ENCODE results near the gene MFF.
"Not testable (repeated sequence)": the region's sequence is repeated elsewhere in the genome, so short reads cannot be mapped to it uniquely, and the experiment has no call there.

MFF gene

GRCh38 chr2:227335713-227336112, 10.7 kb downstream of the MFF start:
- no peak for DNase-seq (ENCODE audit: low read depth in 2 of 2)

- DNase-seq (ENCODE audit: low read depth in 2 of 2) = no peak
Measured at GRCh38 chr2:227337442-227337841, 12.4 kb downstream of the MFF start.

DNA sequence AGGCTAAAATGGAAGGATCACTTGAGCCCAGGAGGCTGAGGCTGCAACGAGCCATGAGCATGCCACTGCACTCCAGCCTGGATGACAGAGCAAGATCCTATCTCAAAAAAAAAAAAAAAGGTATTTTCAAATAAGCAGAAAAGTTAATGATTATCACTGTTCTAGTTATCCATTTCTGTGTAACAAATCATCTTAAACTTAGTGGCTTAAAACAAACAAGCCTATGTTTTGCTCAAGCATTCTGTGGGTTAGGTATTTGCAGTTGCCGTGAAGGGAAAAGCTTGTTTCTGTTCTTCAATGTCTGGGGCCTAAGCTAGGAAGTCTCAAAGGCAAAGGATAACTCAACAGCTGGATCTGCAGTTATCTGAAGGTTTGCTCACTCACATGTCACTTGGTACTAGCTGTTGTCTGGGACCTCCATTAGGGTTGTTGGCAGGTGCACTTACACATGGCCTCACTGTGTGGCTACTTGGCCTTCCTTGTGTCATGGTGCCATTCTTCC, 14.1 kb downstream of the MFF start:
- DNase-seq (ENCODE audit: low read depth in 2 of 2) = no peak

DNA sequence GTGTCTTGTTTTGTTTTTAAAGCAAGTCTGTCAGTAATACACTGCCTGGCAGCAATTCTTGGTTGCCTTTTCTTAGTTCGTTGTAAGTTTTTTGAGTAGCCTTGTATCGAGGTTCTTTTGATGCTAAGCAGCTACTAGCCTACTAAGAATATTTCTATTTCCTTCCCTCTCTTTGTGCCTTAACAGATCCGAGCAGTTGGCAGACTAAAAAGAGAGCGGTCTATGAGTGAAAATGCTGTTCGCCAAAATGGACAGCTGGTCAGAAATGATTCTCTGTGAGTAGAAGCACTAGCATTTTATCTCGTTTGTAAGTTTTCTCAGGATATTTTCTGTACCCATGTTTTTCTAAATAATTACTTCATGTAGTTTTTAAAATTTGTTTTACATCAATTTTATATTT, 15.1 kb downstream of the MFF start:
- DNase-seq (ENCODE audit: low read depth in 2 of 2) = no peak

DNA sequence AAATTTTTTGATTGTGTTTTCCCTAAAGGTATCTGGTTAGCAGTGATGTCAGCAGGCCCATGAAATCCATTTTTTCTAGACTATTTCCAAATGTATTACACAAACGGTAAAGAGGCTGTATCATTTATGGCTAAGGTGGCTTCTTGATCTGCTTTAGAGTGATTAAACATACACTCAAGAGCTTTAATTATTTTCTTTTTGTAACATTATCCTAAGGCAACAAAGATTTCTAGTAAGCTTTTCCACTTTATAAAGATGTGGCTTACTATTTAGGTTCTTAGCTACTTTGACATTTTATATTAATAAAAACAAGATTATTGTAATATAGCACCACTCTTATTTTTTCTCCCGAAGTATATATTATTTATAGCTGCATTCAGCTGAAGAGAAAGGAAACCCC, 16.5 kb downstream of the MFF start:
- no peak for DNase-seq (ENCODE audit: low read depth in 2 of 2)

GRCh38 chr2:227344231-227344630, 19.2 kb downstream of the MFF start:
- DNase-seq (ENCODE audit: low read depth in 2 of 2) = no peak

- no peak for DNase-seq (ENCODE audit: low read depth in 2 of 2)
Measured at GRCh38 chr2:227347117-227347516, 22.1 kb downstream of the MFF start.

GRCh38 chr2:227348324-227348723, 23.3 kb downstream of the MFF start:
- DNase-seq (ENCODE audit: low read depth in 2 of 2) = no peak

DNA sequence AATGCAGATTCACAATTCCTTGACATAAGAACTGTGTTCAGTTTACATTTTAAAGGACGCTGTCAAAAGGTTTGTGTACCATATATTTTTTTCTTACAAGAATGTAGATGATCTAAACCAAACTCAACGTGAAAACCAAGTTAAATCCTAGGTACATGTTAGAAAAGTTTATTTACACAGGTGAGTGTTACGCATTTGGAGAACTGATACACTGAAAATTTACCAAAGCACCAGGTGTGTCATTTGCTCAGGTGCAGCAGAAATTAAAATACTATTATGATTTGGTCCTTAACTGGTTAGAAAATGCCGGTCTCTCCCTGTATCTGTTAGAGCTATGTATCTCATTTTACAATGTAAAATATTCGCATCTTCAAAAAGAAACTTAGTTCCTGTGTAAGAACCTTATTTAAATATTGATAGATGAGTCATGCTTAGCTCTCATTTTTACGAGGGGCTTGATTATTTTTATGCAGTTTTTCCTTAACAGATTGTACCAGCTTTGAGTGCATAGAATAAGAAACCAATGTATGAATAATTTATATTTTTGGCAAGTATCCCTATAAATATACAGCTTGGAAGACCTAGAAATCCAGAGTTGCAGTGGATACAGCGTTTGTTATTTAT, 25.1 kb downstream of the MFF start:
- no peak for DNase-seq (ENCODE audit: low read depth in 2 of 2)

- no peak for DNase-seq (ENCODE audit: low read depth in 2 of 2)
Measured at GRCh38 chr2:227351639-227352038, 26.6 kb downstream of the MFF start.

DNA sequence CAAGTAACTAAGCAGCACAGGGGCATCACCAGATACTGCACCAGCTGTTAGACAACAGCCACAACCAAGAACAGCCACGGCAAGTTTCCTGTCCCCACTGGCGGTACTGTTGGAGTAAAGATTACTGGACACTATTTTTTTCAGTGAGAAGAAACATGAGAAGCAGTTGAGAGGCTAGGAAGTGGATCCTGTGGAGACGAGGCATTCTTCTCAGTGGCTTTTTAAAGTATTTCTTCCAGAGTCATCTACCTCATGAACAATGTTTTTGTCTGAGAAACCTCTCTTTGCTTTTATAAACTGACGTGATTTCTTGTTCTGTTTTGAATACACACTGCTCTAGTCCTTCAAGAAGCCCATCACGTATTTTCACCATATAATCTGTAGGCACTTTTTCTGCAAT, 35.3 kb downstream of the MFF start:
- DNase-seq (ENCODE audit: low read depth in 2 of 2) = no peak

- DNase-seq (ENCODE audit: low read depth in 2 of 2) = no peak
Measured at GRCh38 chr2:227363756-227364155, 38.7 kb downstream of the MFF start.

DNA sequence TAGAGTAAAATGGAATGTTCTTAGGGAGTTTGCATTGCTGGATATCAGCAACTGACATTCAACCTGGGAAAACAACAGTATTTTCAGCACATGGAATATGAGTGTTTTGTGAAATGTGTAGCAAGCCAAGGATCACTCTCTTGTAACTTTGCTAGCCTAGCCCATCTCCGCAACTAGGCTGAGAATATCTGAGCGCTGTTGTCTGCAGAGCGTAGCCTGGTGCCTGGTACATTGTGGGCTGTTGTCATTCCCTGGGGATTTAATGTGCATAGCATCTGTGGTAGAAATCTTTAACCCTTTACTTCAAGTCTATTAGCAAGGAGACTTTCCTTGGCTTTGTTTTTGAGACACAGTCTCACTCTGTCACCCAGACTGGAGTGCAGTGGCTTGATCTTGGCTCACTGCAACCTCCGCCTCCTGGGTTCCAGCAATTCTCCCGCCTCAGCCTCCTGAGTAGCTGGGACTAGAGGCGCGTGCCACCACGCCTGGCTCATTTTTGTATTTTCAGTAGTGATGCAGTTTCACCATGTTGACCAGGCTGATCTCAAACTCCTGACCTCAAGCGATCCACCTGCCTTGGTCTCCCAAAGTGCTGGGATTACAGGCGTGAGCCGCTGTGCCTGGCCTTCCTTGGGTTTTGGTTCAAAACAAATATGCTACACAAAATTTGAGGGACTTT, 39.7 kb downstream of the MFF start:
- DNase-seq (ENCODE audit: low read depth in 2 of 2) = not testable (repeated sequence)

- no peak for DNase-seq (ENCODE audit: low read depth in 2 of 2)
Measured at GRCh38 chr2:227365833-227366232, 40.8 kb downstream of the MFF start.

DNA sequence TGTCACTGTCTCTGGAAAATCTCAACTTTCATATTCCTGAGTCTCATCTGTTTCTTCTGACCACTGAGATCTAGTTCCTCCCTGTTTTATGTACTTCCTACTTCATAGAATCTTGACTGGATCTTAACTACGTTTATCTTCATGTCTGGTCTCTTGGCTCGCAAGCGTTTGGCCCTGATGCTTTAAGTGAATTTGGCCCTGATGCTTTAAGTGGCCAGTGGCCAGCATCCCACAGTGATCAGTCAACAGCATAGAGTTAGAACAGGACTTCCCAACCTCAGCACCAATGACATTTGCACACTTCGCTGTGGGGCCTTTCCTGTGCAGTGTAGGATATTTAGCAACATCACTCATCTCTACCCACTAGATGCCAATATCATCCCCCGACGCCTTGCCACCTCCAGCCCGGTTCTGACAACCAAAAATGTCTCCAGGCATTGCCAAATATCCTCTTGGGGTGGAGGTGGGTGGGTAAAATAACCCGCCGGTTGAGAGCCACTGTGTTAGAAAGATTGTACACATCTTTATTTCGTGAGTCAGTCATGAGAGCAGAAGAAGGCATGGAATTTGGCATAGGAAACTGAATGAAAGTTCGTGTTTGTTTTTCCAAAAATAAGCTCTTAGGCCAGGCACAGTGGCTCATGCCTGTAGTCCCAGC, 41.8 kb downstream of the MFF start:
- DNase-seq (ENCODE audit: low read depth in 2 of 2) = no peak

DNA sequence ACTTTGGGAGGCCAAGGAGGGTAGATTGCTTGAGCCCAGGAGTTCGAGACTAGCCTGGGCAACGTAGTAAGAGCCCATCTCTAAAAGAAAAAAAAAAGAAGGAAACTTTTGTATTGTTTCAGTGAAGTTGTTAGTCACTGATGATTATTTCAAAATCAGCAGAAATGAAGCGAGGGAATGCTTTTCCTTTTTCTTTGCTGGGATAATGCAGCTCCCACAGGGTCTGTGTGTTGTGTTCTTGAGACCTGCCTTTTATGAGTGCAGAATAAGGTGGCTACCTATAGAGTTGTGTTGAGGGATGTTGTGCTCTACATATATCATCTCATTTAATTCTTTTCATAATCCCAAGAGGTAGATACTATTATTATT, 42.4 kb downstream of the MFF start:
- DNase-seq (ENCODE audit: low read depth in 2 of 2) = no peak

GRCh38 chr2:227368574-227368973, 43.5 kb downstream of the MFF start:
- no peak for DNase-seq (ENCODE audit: low read depth in 2 of 2)

DNA sequence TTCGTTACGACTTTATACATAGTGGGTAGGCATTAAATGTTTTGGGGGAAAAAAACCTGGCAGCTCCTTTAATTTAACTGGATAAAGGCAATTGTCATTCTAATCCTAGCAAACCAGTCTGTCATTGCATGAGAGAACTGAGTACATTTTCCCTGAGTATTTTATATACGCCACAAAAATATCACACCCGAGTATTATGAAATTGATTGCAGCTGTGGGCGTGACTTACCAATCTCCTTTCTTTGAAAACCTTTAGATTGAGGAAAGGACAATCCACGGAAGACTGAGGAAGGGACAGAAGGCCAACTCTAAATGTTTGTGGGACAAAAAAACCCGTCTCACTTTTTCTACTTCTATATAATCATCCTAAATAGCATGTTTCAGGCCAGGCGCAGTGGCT, 45.0 kb downstream of the MFF start:
- DNase-seq (ENCODE audit: low read depth in 2 of 2) = no peak

DNA sequence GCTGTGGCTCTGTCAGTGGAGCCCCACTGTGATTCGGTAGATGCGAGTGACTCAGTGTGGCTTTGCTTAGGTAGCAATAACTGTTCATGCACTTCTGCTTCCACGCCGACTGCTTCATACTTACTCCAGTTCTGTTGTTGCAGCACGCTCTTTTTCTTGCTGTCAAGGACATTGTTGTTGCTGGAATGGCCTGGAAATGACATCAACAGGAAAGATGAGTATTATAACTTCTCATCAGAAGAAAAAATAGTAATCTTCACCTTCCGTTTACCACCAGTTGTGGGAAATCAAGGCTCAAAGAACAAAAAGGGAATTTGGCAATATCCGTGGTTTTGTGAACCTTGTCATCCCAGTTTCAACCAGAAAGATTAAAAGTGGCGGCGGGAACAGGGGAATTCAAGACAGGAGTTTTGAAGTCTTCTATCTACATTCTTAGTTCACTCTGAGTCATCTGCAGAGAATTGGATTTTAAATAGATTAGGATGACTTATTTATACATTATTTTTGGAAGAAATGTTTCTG, 45.8 kb downstream of the MFF start:
- DNase-seq (ENCODE audit: low read depth in 2 of 2) = no peak

GRCh38 chr2:227373389-227373788, 48.3 kb downstream of the MFF start:
- DNase-seq (ENCODE audit: low read depth in 2 of 2) = no peak

DNA sequence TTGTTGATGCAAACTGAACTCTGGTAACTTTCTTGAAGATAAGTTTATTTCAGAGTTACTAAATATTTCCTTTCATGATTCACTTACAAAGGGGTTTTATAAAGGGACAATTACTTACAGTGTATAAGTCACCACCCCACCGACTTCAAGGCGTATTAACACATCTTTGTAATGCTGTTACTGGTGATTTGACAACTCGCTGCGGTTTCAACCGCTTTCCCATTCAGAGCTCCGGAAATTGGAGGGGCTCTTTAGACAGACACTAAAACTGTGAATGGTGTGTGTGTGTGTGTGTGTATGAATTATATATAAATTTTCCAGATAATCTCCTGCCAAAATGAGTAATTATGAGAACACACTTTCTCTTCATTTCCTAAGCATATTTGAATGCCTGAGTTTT, 49.1 kb downstream of the MFF start:
- peak in 1 of 2 donors; percentile 1 for DNase-seq (ENCODE audit: low read depth in 2 of 2)

GRCh38 chr2:227376656-227377396, 51.8 kb downstream of the MFF start:
- no peak for DNase-seq (ENCODE audit: low read depth in 2 of 2)
